Ectodermal cell (in vitro differentiated cells): ENCODE results near the gene SLC41A3.
"Not testable (repeated sequence)": the region's sequence is repeated elsewhere in the genome, so short reads cannot be mapped to it uniquely, and the experiment has no call there.

Source experiments
- H3K27ac ChIP-seq: 2 replicates; pipeline ENCODE4 v1.7.0; 2013; ENCODE audit warnings: mild to moderate bottlenecking, low read depth, low read length; ENCODE audit not compliant: insufficient read depth, poor library complexity, severe bottlenecking
- H3K27me3 ChIP-seq: 2 replicates; pipeline ENCODE4 v1.7.0; 2013; ENCODE audit warnings: mild to moderate bottlenecking, low read length; ENCODE audit not compliant: insufficient read depth, control insufficient read depth, poor library complexity, severe bottlenecking
- H3K36me3 ChIP-seq: one replicate; pipeline ENCODE4 v1.7.0; 2013; ENCODE audit warnings: low read length; ENCODE audit not compliant: control insufficient read depth, insufficient read depth
- H3K4me1 ChIP-seq: one replicate; pipeline ENCODE4 v1.7.0; 2013; ENCODE audit warnings: low read length; ENCODE audit not compliant: control insufficient read depth, insufficient read depth
- H3K4me3 ChIP-seq: 2 replicates; pipeline ENCODE4 v1.7.0; 2013; ENCODE audit warnings: low read depth, low read length, control low read depth; ENCODE audit not compliant: insufficient read depth
- H3K9me3 ChIP-seq: 2 replicates; pipeline ENCODE4 v1.7.0; 2013; ENCODE audit warnings: mild to moderate bottlenecking, low read length, moderate library complexity; ENCODE audit not compliant: control insufficient read depth
- WGBS, 2 experiments: methylation state at CpG; one replicate each; pipeline ENCODE4 v1.1.7; 2013; ENCODE audit warnings: missing lambda C conversion rate in 2 of 2; 5-methylcytosine and 5-hydroxymethylcytosine counted together

The SLC41A3 gene

DNA sequence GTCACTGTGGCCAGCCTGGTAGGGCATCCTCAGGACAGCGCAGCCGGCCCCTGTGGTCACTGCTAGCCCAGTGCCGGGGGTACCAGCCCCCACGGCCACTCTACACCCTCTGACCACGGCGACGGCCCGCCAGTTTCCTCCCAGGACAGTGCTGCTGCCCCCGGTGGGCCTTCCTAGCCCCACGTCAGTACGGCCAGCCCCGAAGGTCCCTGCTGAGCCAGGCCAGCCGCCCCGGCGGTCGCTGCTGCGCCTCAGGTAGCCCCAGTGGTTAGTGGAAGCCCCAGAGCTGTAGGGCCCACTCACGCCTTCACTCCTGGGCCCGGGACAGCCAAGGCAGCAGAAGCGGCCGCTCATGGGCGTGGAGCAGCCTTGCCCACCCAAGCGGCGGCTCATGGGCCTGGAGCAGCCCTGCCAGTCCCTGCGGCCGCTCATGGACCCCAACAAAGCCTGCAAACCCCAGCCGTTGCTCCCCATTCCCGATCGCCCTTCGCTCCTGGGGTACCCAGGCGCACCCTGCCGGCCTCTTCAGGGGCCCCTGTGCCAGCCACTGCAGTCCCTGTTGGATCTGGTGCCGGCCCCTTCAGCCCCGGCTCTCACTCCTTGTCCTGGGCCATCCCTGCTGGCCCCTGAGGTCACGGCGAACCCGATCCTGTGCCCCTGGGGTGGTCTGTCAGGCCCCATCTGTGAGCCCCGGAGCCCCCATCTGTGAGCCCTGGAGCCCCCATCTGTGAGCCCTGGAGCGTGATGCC, 124.4 kb downstream of the SLC41A3 start:
- 94 to 95% methylated on average over 39 of the region's 39 CpGs for WGBS, 2 experiments
- no peaks in the 10 kb centered on the region for H3K9me3 ChIP-seq
- H3K27me3 ChIP-seq, result peaks cover 46% of the 10 kb centered on the region
- H3K36me3 ChIP-seq, result no peaks in the 10 kb centered on the region
- H3K4me3 ChIP-seq, result no peak overlapping the region
- H3K27ac ChIP-seq, result no peak overlapping the region
- no peaks in the 10 kb centered on the region for H3K4me1 ChIP-seq

- Histone ChIP-seq H3K9me3 (no peaks in the 10 kb centered on the region), H3K4me3 (no peak overlapping the region), H3K36me3 (no peaks in the 10 kb centered on the region), H3K27ac (no peak overlapping the region), H3K27me3 (peaks cover 50% of the 10 kb centered on the region), H3K4me1 (no peaks in the 10 kb centered on the region)
- WGBS, 2 experiments, result 79 to 81% methylated on average over 46 of the region's 46 CpGs
Observed at GRCh38 chr3:125958511-125959316, 125.2 kb downstream of the SLC41A3 start.

DNA sequence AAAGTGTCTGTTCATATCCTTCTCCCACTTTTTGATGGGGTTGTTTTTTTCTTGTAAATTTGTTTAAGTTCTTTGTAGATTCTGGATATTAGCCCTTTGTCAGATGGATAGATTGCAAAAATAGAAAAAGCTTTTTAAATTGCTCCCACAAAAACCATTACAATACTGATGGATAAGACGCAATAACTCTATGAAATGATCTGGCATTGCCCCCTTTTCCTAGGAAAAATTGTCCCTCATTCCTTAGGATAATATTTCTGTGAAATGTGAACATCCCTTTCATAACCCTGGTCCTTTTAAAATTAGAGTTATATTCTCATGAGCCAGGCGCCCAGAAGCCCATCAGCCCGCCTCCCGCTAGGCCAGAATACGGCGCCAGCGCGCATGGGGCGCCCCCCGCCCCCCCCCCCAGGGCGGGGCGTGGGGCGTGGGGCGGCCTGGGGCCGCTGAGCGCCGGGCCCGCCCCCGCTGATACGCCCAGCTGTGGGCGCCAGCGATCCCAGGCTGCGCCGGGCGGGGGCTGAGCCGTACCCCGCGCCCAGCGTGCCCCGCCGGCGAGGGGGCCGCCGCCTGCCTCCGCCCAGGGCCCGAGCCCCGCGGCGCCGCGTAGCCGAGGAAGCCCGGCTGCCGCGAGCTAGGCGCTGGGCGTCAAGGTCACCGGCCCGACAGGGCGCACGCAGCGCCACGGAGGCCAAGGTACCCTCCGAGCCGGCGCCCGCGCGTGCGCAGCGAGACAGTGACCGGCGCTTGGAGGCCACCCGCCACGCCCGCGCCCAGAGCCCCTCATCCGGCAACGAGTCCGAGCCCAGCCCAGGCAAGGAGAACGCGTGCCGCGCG, 126.0 kb downstream of the SLC41A3 start:
- Histone ChIP-seq H3K27me3 (peaks cover 50% of the 10 kb centered on the region), H3K27ac (no peak overlapping the region)
- 5 to 6% methylated on average over 74 to 75 of the region's 75 CpGs for WGBS, 2 experiments

GRCh38 chr3:125957020-125957419, 126.9 kb downstream of the SLC41A3 start:
- H3K27me3 ChIP-seq, result peaks cover 56% of the 10 kb centered on the region
- not testable (repeated sequence) for H3K4me1 ChIP-seq, H3K27ac ChIP-seq, H3K9me3 ChIP-seq, H3K4me3 ChIP-seq, H3K36me3 ChIP-seq
- WGBS, 2 experiments, result 78 to 80% methylated on average over 1 to 4 of the region's 4 CpGs

More for the DNA sequence above, 126.0 kb downstream of the SLC41A3 start:
- H3K4me1 ChIP-seq, result no peaks in the 10 kb centered on the region
- no peaks in the 10 kb centered on the region for H3K36me3 ChIP-seq
- no peak overlapping the region for H3K4me3 ChIP-seq
- no peaks in the 10 kb centered on the region for H3K9me3 ChIP-seq
